Natural killer cell (primary cell): ENCODE measurements around the gene HELZ. TPM values are rescaled to one million over a fixed set of nuclear protein-coding genes. Genes with fewer than 3 reads are reported as not detected.

ENCODE experiments used
- ATAC-seq, 3 donors: fragments of 150-1000 bp in 2 of 3; fragments of 200-7000 bp in 1 of 3; cut with Tn5 transposase; 1 replicate in 1 of 3; 2 replicates in 2 of 3; pipeline ENCODE4 v1.10.0; 2021; ENCODE audit warnings: mild to moderate bottlenecking in 2 of 3, moderate library complexity in 2 of 3
- DNase-seq, 2 donors: peaks; one replicate each; pipeline versions ENCODE4 v3.0.0 to v3.0.0-alpha.2; 2013 to 2021; ENCODE audit warnings: mixed read lengths in 1 of 2
- H3K27ac ChIP-seq: one replicate; pipeline ENCODE4 v1.5.1; 2013; ENCODE audit warnings: mild to moderate bottlenecking, low read length
- H3K27me3 ChIP-seq: one replicate; pipeline ENCODE4 v1.6.1; 2013; ENCODE audit warnings: low read length; ENCODE audit not compliant: control insufficient read depth, insufficient read depth
- H3K36me3 ChIP-seq: one replicate; pipeline ENCODE4 v1.6.1; 2013; ENCODE audit warnings: low read length; ENCODE audit not compliant: control insufficient read depth, insufficient read depth
- H3K4me1 ChIP-seq: one replicate; pipeline ENCODE4 v1.6.1; 2013; ENCODE audit warnings: low read length; ENCODE audit not compliant: control insufficient read depth, insufficient read depth
- H3K4me3 ChIP-seq: one replicate; pipeline ENCODE4 v1.5.1; 2013; ENCODE audit warnings: low read length
- H3K9me3 ChIP-seq: one replicate; pipeline ENCODE4 v1.6.1; 2013; ENCODE audit warnings: low read length; ENCODE audit not compliant: control insufficient read depth, insufficient read depth
- H3K27ac Mint-ChIP-seq, 2 donors: one replicate each; pipeline ENCODE4 v1.8.0; 2022; ENCODE audit warnings: mild to moderate bottlenecking in 2 of 2, mixed read lengths in 2 of 2, moderate library complexity in 1 of 2
- H3K27me3 Mint-ChIP-seq, 2 donors: one replicate each; pipeline ENCODE4 v1.8.0; 2022; ENCODE audit warnings: low read depth in 2 of 2, mixed read lengths in 2 of 2
- H3K36me3 Mint-ChIP-seq: one replicate; pipeline ENCODE4 v1.8.0; 2022; ENCODE audit warnings: mixed read lengths
- H3K4me1 Mint-ChIP-seq, 2 donors: one replicate each; pipeline ENCODE4 v1.8.0; 2022; ENCODE audit warnings: mixed read lengths in 2 of 2
- H3K4me3 Mint-ChIP-seq: one replicate; pipeline ENCODE4 v1.8.0; 2022; ENCODE audit warnings: mild to moderate bottlenecking, moderate library complexity, mixed read lengths
- H3K9me3 Mint-ChIP-seq, 2 donors: one replicate each; pipeline ENCODE4 v1.8.0; 2022; ENCODE audit warnings: mixed read lengths in 2 of 2
- WGBS: methylation state at CpG from one replicate; pipeline ENCODE4 v1.1.7; 2013; ENCODE audit warnings: missing lambda C conversion rate; ENCODE audit not compliant: insufficient coverage; 5-methylcytosine and 5-hydroxymethylcytosine counted together
- intact Hi-C: fragments of 100-400 bp; cut with micrococcal nuclease; formaldehyde crosslinking; loops from one replicate; pipeline ENCODE4 v1.14.2; 2022
- total RNA-seq, 4 donors: library from RNA; stranded (reverse); fragments of 120-200 nt in 1 of 4; gene quantifications; one replicate each; pipeline versions ENCODE4 v1.2.3 to v1.2.4, GENCODE V29; 2013 to 2022
- TF ChIP-seq, protein P1 (sequence below): fragments of 200-600 bp; IDR thresholded peaks from one replicate; pipeline ENCODE4 v1.8.0; 2022; ENCODE audit warnings: antibody characterized with exemption

The HELZ gene
- total RNA-seq, 3 donors from 2014 or later (not counting 1 experiment from before 2014, with no cell fraction given): 274 to 355 (median 292) TPM

DNA sequence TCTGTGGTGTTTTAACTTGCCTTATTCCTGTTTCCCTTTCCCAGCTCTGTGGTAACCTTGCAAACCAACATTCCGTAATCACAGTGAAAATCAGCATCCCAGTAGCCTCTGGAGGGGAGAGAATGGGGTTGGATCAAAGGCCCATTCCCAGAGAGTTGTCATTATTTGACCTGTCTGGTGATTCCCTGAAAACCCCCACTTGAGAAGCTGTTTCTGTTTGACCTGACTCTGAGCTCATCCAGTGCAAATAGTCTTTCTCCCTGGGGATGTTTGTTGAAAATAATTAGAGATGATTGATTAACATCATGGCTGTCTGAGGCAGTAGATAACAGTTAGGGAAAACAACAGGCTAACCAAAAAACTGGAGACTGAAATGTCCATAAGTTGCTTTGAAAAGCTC, 197.6 kb downstream of the HELZ start:
- WGBS: 100% methylated on average over 1 of the region's 1 CpG
- H3K27ac ChIP-seq: no peak overlapping the region
- H3K4me3 ChIP-seq: no peak overlapping the region
- H3K36me3 Mint-ChIP-seq: peaks cover 18% of the 10 kb centered on the region
- TF ChIP-seq, protein P1, sequence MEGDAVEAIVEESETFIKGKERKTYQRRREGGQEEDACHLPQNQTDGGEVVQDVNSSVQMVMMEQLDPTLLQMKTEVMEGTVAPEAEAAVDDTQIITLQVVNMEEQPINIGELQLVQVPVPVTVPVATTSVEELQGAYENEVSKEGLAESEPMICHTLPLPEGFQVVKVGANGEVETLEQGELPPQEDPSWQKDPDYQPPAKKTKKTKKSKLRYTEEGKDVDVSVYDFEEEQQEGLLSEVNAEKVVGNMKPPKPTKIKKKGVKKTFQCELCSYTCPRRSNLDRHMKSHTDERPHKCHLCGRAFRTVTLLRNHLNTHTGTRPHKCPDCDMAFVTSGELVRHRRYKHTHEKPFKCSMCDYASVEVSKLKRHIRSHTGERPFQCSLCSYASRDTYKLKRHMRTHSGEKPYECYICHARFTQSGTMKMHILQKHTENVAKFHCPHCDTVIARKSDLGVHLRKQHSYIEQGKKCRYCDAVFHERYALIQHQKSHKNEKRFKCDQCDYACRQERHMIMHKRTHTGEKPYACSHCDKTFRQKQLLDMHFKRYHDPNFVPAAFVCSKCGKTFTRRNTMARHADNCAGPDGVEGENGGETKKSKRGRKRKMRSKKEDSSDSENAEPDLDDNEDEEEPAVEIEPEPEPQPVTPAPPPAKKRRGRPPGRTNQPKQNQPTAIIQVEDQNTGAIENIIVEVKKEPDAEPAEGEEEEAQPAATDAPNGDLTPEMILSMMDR: no peak
- DNase-seq (no peak), ATAC-seq (no peak)
- no peaks in the 10 kb centered on the region for H3K27me3 Mint-ChIP-seq
- H3K27me3 ChIP-seq: no peaks in the 10 kb centered on the region
- no peak overlapping the region for H3K27ac Mint-ChIP-seq
- peaks cover 2 to 9% of the 10 kb centered on the region in 2 donors for H3K9me3 Mint-ChIP-seq
- intact Hi-C loops: no loop called here
- H3K4me1 Mint-ChIP-seq: no peaks in the 10 kb centered on the region
- no peaks in the 10 kb centered on the region for H3K4me1 ChIP-seq
- H3K4me3 Mint-ChIP-seq: no peak overlapping the region
- no peaks in the 10 kb centered on the region for H3K36me3 ChIP-seq
- H3K9me3 ChIP-seq: peaks cover 22% of the 10 kb centered on the region

DNA sequence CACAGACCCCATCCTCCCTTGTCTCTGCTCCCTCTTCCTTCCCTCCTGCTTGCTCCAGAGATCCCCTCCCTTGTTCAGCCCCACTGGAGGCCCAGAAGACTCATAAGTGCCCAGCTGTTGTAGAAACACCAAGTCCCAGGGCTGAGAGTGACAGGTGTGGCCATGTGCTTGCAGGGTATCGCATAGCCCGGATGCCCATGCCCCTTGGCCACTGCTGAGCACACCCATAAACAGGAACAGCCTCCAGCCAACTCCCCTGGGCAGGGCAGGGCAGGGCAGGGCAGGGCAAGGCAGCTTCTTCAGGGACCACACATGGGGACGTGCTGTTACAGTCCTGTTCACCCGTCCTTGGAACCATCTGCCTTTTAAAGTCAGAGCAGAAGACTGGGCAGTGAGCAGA, 198.6 kb downstream of the HELZ start:
- ATAC-seq: no peak
- DNase-seq: no peak
- Histone ChIP-seq H3K9me3 (peaks cover 22% of the 10 kb centered on the region), H3K27ac (no peak overlapping the region), H3K36me3 (no peaks in the 10 kb centered on the region), H3K27me3 (no peaks in the 10 kb centered on the region), H3K4me3 (no peak overlapping the region), H3K4me1 (no peaks in the 10 kb centered on the region)
- H3K4me1 Mint-ChIP-seq: no peaks in the 10 kb centered on the region
- peaks cover 2 to 9% of the 10 kb centered on the region in 2 donors for H3K9me3 Mint-ChIP-seq
- H3K27ac Mint-ChIP-seq: no peak overlapping the region
- no peaks in the 10 kb centered on the region for H3K27me3 Mint-ChIP-seq
- TF ChIP-seq, protein P1: no peak
- H3K36me3 Mint-ChIP-seq: peaks cover 18% of the 10 kb centered on the region
- no peak overlapping the region for H3K4me3 Mint-ChIP-seq
- intact Hi-C loops: no loop called here
- 80% methylated on average over 4 of the region's 4 CpGs for WGBS

DNA sequence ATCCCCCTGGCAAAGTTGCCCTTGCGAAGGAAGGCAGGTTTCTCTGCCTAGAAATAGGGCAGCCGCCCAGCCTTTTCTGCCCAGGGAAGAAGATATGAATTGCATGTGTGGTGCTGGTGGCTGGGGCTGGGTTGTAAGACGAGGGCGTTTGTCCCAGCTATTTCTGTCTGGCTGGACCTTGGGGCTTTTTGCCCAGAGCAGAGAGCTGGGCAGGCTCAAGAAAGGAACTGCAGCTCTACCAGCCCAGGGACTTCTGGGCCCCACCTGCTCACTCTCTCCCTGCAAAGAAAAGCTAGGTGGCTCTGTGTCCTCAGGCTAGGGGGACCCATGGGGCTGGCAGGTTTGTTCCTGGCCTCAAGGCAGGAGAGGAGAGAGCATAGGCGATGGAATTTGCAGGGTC, 200.1 kb downstream of the HELZ start:
- Histone ChIP-seq H3K4me3 (no peak overlapping the region), H3K9me3 (peaks cover 19% of the 10 kb centered on the region), H3K27me3 (no peaks in the 10 kb centered on the region), H3K27ac (no peak overlapping the region), H3K36me3 (no peaks in the 10 kb centered on the region), H3K4me1 (no peaks in the 10 kb centered on the region)
- no peak overlapping the region for H3K4me3 Mint-ChIP-seq
- no peak for DNase-seq
- no peaks in the 10 kb centered on the region for H3K27me3 Mint-ChIP-seq
- no peaks in the 10 kb centered on the region for H3K4me1 Mint-ChIP-seq
- H3K9me3 Mint-ChIP-seq: peaks cover 2 to 9% of the 10 kb centered on the region in 2 donors
- no peak overlapping the region for H3K27ac Mint-ChIP-seq
- TF ChIP-seq, protein P1: no peak
- intact Hi-C loops: no loop called here
- 88% methylated on average over 5 of the region's 5 CpGs for WGBS
- ATAC-seq: no peak
- H3K36me3 Mint-ChIP-seq: peaks cover 18% of the 10 kb centered on the region

DNA sequence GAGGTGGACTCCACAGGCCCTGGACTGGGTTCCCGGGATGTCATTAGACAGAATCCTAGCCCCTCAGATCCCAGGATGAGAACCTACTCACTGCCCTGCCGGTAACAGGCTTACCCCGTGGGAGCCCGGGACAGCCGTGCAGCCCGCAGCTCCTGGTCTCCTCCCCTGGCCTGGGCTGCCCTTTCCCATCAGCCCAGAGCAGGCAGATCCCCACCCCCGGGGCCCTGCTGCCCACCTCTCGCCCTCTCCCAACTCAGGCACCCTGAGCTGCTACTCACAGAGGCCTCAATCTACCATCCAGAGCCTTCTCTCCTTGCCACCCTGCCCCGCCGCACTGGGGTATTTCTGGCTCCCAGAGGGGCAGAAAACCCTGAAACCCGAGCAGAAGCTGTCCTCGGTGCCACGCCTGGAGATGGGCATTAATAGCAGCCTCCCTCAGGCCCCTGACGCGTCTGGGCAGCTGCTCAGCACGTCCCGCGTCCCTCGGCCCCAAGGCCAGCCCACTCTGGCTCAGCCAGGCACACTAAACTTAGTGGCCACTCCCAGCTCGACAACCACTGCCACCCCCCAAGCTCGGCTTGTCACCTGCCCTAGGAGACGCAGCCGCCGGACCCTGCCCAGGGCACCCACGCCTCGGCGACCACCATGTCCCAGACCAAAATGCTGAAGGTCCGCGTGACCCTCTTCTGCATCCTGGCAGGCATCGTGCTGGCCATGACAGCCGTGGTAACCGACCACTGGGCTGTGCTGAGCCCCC, 200.8 kb downstream of the HELZ start, which contains the start of gene CACNG1:
Gene CACNG1 (plus strand): TSS at position 539 of the 757 bp plus-strand sequence. CDS start 107 bp downstream, at position 646.
- intact Hi-C loops: no loop called here
- Mint-ChIP-seq H3K4me3 (no peak within 1 kb of the TSS), H3K9me3 (peaks cover 2 to 9% of the 10 kb centered on the region in 2 donors), H3K27me3 (no peaks in the 10 kb centered on the region), H3K4me1 (no peaks in the 10 kb centered on the region), H3K36me3 (peaks cover 18% of the 10 kb centered on the region), H3K27ac (no peak within 1 kb of the TSS)
- H3K9me3 ChIP-seq: peaks cover 12% of the 10 kb centered on the region
- H3K27me3 ChIP-seq: no peaks in the 10 kb centered on the region
- H3K27ac ChIP-seq: no peak within 1 kb of the TSS
- ATAC-seq (no peak), DNase-seq (no peak)
- H3K36me3 ChIP-seq: no peaks in the 10 kb centered on the region
- TF ChIP-seq, protein P1: no peak
- H3K4me1 ChIP-seq: no peaks in the 10 kb centered on the region
- 91% methylated on average over 32 of the region's 32 CpGs for WGBS
- no peak within 1 kb of the TSS for H3K4me3 ChIP-seq
